Peyer's patch (tissue), 4 donors: Measurements from ENCODE around the gene P2RY13.

Source experiments
- CTCF ChIP-seq, 6 experiments: fragments of 450-650 bp in 4 of 6; fragments of 200-600 bp in 2 of 6; sonication (generic) in 1 of 6; IDR thresholded peaks; one replicate each; pipeline ENCODE4 v1.5.1; 2017 to 2019; ENCODE audit warnings: antibody characterized with exemption in 6 of 6, mild to moderate bottlenecking in 3 of 6, moderate library complexity in 1 of 6
- POLR2A ChIP-seq, 2 donors: fragments of 450-650 bp; IDR thresholded peaks; one replicate each; pipeline ENCODE4 v1.5.1; 2017; ENCODE audit warnings: antibody characterized with exemption in 2 of 2, mild to moderate bottlenecking in 2 of 2, moderate library complexity in 2 of 2

- peak; percentile 7 to 69 (median 30) for TF ChIP-seq CTCF (IDR thresholded peaks at IDR 0.05)
- no peak for TF ChIP-seq POLR2A (IDR thresholded peaks at IDR 0.05)
Measured at GRCh38 chr3:151327571-151328198, 1.7 kb downstream of the P2RY13 start.
